ENCODE measurements around the gene ACOX2.

DNA sequence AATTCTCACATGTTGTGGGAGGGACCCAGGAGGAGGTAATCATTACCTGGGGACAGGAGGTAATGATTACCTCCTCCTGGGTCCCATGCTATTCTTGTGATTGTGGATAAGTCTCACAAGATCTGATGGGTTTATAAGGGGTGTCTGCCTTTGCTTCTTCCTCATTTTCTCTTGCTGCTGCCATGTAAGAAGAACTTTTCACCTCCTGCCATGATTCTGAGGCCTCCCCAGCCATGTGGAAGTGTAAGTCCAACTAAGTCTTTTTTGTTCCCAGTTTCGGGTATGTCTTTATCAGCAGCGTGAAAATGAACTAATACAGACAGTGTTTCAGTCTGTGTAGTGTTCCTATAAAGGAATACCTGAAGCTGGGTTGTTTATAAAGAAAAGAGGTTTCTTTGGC lies 58.2 kb downstream of the ACOX2 start:
- TF ChIP-seq CTCF (IDR thresholded peaks at IDR 0.05) (no peak), EZH2 (IDR thresholded peaks at IDR 0.05) (no peak)
